DND-41 (cell line): ENCODE results near the gene SLC6A18.

Experiments
- ATAC-seq: fragments of 200-7000 bp; cut with Tn5 transposase; 3 replicates; pipeline ENCODE4 v1.9.1; 2021; ENCODE audit warnings: low read depth; ENCODE audit not compliant: insufficient read depth
- DNase-seq: peaks from one replicate; pipeline ENCODE4 v3.0.0-alpha.2; 2020
- H2AFZ ChIP-seq: 2 replicates; pipeline ENCODE4 v1.6.0; 2012; ENCODE audit warnings: low read depth, low read length
- H3K27ac ChIP-seq: 2 replicates; pipeline ENCODE4 v1.5.1; 2012; ENCODE audit warnings: low read length, inconsistent platforms
- H3K27me3 ChIP-seq: fragments of 200-600 bp; sonication (generic); 2 replicates; pipeline ENCODE4 v1.6.0; 2012; ENCODE audit warnings: low read length, mild to moderate bottlenecking, inconsistent platforms; ENCODE audit not compliant: insufficient read depth, poor library complexity
- H3K36me3 ChIP-seq: 2 replicates; pipeline ENCODE4 v1.5.1; 2012; ENCODE audit warnings: low read length, inconsistent platforms; ENCODE audit not compliant: insufficient read depth
- H3K4me1 ChIP-seq: 2 replicates; pipeline ENCODE4 v1.5.1; 2012; ENCODE audit warnings: mild to moderate bottlenecking, low read length; ENCODE audit not compliant: insufficient read depth
- H3K4me2 ChIP-seq: 2 replicates; pipeline ENCODE4 v1.6.0; 2012; ENCODE audit warnings: mild to moderate bottlenecking, moderate library complexity, low read length, inconsistent platforms; ENCODE audit not compliant: insufficient read depth
- H3K4me3 ChIP-seq, 2 experiments: fragments of 200-600 bp in 1 of 2; shearing (Covaris generic) in 1 of 2; 2 replicates each; pipeline ENCODE4 v1.5.1; 2012 to 2016; ENCODE audit warnings: inconsistent platforms in 2 of 2, low read length in 2 of 2, mild to moderate bottlenecking in 2 of 2, low read depth in 1 of 2, moderate library complexity in 1 of 2
- H3K79me2 ChIP-seq: 2 replicates; pipeline ENCODE4 v1.6.0; 2012; ENCODE audit warnings: low read length, inconsistent platforms; ENCODE audit not compliant: insufficient read depth
- H3K9ac ChIP-seq: 2 replicates; pipeline ENCODE4 v1.6.0; 2012; ENCODE audit warnings: low read depth, mild to moderate bottlenecking, inconsistent platforms, low read length, moderate library complexity
- H3K9me3 ChIP-seq: 2 replicates; pipeline ENCODE4 v1.5.1; 2012; ENCODE audit warnings: low read length, moderate library complexity, mild to moderate bottlenecking, inconsistent platforms; ENCODE audit not compliant: insufficient read depth, severe bottlenecking
- H4K20me1 ChIP-seq: 2 replicates; pipeline ENCODE4 v1.6.0; 2012; ENCODE audit warnings: low read length; ENCODE audit not compliant: insufficient read depth
- EZH2 ChIP-seq: IDR thresholded peaks from 3 replicates; pipeline ENCODE4 v1.6.1; 2012; ENCODE audit warnings: borderline replicate concordance, low read depth, mild to moderate bottlenecking, moderate library complexity, low read length, inconsistent platforms; ENCODE audit not compliant: severe bottlenecking
- TF ChIP-seq, protein P1 (sequence below): IDR thresholded peaks from 2 replicates; pipeline ENCODE4 v1.5.1; 2012; ENCODE audit warnings: borderline replicate concordance, low read length, moderate library complexity, mild to moderate bottlenecking; ENCODE audit not compliant: poor library complexity, severe bottlenecking; ENCODE audit errors: extremely low read depth

SLC6A18 gene

DNA sequence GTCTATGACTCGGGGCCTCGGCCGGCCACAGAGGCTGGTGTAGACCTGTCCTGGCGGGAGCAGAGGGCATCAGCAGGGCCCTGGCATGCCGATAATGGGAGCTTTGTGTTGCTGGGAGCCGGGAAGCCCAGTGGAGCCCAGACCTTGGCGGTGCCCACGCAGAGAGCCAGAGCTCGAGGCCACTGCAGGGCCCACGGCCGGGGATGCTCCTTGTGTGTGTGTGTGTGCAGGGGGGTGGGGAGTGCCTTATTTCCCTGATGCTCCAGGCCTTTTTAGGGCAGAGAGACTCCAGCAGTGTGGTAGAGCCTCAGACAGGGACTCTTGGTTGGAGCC, 5.4 kb upstream of the SLC6A18 start:
- no peaks in the 10 kb centered on the region for H4K20me1 ChIP-seq
- H3K27me3 ChIP-seq: no peaks in the 10 kb centered on the region
- ATAC-seq: no peak
- no peaks in the 10 kb centered on the region for H3K36me3 ChIP-seq
- H3K4me3 ChIP-seq: no peak overlapping the region
- H3K9me3 ChIP-seq: peaks cover 2% of the 10 kb centered on the region
- H3K27ac ChIP-seq: no peak overlapping the region
- H3K4me2 ChIP-seq: no peak overlapping the region
- DNase-seq: no peak
- no peaks in the 10 kb centered on the region for H3K79me2 ChIP-seq
- H2AFZ ChIP-seq: no peak overlapping the region
- H3K9ac ChIP-seq: no peak overlapping the region
- TF ChIP-seq, protein P1, sequence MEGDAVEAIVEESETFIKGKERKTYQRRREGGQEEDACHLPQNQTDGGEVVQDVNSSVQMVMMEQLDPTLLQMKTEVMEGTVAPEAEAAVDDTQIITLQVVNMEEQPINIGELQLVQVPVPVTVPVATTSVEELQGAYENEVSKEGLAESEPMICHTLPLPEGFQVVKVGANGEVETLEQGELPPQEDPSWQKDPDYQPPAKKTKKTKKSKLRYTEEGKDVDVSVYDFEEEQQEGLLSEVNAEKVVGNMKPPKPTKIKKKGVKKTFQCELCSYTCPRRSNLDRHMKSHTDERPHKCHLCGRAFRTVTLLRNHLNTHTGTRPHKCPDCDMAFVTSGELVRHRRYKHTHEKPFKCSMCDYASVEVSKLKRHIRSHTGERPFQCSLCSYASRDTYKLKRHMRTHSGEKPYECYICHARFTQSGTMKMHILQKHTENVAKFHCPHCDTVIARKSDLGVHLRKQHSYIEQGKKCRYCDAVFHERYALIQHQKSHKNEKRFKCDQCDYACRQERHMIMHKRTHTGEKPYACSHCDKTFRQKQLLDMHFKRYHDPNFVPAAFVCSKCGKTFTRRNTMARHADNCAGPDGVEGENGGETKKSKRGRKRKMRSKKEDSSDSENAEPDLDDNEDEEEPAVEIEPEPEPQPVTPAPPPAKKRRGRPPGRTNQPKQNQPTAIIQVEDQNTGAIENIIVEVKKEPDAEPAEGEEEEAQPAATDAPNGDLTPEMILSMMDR: no peak
- no peak for TF ChIP-seq EZH2
- peaks cover 21% of the 10 kb centered on the region for H3K4me1 ChIP-seq

DNA sequence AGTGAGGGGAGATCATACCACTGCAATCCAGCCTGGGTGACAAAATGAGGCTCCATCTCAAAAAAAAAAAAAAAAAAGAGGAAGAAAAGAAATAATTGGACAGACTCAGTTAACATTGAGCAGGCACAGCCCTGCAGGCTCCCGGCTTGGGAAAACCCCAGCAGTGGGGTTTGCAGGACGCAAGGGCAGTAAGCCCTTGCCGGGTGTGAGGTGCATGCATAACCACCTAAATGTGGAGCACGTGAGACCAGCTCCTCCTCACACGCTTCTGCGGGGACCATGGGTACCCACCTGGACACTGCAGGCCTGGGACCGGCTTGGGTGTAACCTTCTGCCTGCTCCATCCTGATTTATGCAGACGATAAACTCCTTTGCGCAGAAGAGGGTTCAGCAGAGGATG, 4.8 kb upstream of the SLC6A18 start:
- Histone ChIP-seq H3K79me2 (no peaks in the 10 kb centered on the region), H3K27me3 (no peaks in the 10 kb centered on the region), H3K4me2 (no peak overlapping the region), H2AFZ (no peak overlapping the region), H3K36me3 (no peaks in the 10 kb centered on the region), H3K9ac (no peak overlapping the region), H3K4me1 (peaks cover 21% of the 10 kb centered on the region), H3K27ac (no peak overlapping the region), H3K4me3 (no peak overlapping the region), H3K9me3 (peaks cover 2% of the 10 kb centered on the region), H4K20me1 (no peaks in the 10 kb centered on the region)
- no peak for ATAC-seq
- DNase-seq: no peak
- TF ChIP-seq, protein P1: no peak
- TF ChIP-seq EZH2: no peak

GRCh38 chr5:1220831-1221230, 4.3 kb upstream of the SLC6A18 start:
- Histone ChIP-seq H3K79me2 (no peaks in the 10 kb centered on the region), H3K9me3 (no peaks in the 10 kb centered on the region), H4K20me1 (no peaks in the 10 kb centered on the region), H3K4me3 (no peak overlapping the region), H3K4me1 (peaks cover 21% of the 10 kb centered on the region), H3K27ac (no peak overlapping the region), H3K36me3 (no peaks in the 10 kb centered on the region), H2AFZ (no peak overlapping the region), H3K27me3 (no peaks in the 10 kb centered on the region), H3K9ac (no peak overlapping the region), H3K4me2 (no peak overlapping the region)
- ATAC-seq: no peak
- DNase-seq: no peak
- TF ChIP-seq, protein P1: no peak
- no peak for TF ChIP-seq EZH2

DNA sequence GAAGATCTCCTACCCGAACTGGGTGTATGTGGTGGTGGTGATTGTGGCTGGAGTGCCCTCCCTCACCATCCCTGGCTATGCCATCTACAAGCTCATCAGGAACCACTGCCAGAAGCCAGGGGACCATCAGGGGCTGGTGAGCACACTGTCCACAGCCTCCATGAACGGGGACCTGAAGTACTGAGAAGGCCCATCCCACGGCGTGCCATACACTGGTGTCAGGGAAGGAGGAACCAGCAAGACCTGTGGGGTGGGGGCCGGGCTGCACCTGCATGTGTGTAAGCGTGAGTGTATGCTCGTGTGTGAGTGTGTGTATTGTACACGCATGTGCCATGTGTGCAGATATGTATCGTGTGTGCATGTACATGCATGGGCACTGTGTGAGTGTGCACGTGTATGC, 3.5 kb upstream of the SLC6A18 start:
- H3K79me2 ChIP-seq: no peaks in the 10 kb centered on the region
- no peak overlapping the region for H3K4me3 ChIP-seq
- ATAC-seq (no peak), DNase-seq (no peak)
- no peaks in the 10 kb centered on the region for H3K9me3 ChIP-seq
- peaks cover 21% of the 10 kb centered on the region for H3K4me1 ChIP-seq
- no peak overlapping the region for H3K27ac ChIP-seq
- no peaks in the 10 kb centered on the region for H3K36me3 ChIP-seq
- no peak overlapping the region for H2AFZ ChIP-seq
- H3K4me2 ChIP-seq: no peak overlapping the region
- TF ChIP-seq, protein P1: no peak
- no peak for TF ChIP-seq EZH2
- no peak overlapping the region for H3K9ac ChIP-seq
- no peaks in the 10 kb centered on the region for H4K20me1 ChIP-seq
- no peaks in the 10 kb centered on the region for H3K27me3 ChIP-seq
